Measurements from ENCODE around the gene LSR.

Gene LSR

DNA sequence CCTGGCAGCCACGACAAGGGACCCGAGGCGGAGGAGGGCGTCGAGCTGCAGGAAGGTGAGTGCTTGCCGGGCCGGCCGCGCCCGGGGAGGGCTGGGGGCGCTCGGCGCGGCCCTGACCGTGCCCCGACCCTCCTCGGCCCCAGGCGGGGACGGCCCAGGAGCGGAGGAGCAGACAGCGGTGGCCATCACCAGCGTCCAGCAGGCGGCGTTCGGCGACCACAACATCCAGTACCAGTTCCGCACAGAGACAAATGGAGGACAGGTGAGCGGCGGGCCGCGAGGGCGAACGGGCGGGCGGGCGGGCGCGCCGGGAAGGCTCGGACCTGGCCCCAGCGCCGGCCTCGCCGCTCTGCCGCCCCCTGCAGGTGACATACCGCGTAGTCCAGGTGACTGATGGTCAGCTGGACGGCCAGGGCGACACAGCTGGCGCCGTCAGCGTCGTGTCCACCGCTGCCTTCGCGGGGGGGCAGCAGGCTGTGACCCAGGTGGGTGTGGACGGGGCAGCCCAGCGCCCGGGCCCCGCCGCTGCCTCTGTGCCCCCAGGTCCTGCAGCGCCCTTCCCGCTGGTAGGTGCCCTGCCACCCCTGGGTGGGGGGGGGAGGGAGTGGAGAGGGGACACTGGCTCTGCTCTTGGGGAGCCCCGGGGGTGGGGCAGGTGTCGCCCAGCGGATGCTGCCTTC, 20.8 kb downstream of the LSR start:
- Histone ChIP-seq H3K4me3 (replicated peaks; ENCODE audit: insufficient read depth, low read length) (peak overlapping the region; percentile 45), H3K27me3 (ENCODE audit: insufficient read depth, poor library complexity, severe bottlenecking) (no peaks in the 10 kb centered on the region), H3K27ac (replicated peaks) (peak overlapping the region; percentile 34; the same call in 1 of the 2 replicates)
- TF ChIP-seq, protein P1, sequence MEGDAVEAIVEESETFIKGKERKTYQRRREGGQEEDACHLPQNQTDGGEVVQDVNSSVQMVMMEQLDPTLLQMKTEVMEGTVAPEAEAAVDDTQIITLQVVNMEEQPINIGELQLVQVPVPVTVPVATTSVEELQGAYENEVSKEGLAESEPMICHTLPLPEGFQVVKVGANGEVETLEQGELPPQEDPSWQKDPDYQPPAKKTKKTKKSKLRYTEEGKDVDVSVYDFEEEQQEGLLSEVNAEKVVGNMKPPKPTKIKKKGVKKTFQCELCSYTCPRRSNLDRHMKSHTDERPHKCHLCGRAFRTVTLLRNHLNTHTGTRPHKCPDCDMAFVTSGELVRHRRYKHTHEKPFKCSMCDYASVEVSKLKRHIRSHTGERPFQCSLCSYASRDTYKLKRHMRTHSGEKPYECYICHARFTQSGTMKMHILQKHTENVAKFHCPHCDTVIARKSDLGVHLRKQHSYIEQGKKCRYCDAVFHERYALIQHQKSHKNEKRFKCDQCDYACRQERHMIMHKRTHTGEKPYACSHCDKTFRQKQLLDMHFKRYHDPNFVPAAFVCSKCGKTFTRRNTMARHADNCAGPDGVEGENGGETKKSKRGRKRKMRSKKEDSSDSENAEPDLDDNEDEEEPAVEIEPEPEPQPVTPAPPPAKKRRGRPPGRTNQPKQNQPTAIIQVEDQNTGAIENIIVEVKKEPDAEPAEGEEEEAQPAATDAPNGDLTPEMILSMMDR (IDR thresholded peaks at IDR 0.05; ENCODE audit: insufficient read depth, low read length), result peak; percentile 23
- TF ChIP-seq, protein P2, sequence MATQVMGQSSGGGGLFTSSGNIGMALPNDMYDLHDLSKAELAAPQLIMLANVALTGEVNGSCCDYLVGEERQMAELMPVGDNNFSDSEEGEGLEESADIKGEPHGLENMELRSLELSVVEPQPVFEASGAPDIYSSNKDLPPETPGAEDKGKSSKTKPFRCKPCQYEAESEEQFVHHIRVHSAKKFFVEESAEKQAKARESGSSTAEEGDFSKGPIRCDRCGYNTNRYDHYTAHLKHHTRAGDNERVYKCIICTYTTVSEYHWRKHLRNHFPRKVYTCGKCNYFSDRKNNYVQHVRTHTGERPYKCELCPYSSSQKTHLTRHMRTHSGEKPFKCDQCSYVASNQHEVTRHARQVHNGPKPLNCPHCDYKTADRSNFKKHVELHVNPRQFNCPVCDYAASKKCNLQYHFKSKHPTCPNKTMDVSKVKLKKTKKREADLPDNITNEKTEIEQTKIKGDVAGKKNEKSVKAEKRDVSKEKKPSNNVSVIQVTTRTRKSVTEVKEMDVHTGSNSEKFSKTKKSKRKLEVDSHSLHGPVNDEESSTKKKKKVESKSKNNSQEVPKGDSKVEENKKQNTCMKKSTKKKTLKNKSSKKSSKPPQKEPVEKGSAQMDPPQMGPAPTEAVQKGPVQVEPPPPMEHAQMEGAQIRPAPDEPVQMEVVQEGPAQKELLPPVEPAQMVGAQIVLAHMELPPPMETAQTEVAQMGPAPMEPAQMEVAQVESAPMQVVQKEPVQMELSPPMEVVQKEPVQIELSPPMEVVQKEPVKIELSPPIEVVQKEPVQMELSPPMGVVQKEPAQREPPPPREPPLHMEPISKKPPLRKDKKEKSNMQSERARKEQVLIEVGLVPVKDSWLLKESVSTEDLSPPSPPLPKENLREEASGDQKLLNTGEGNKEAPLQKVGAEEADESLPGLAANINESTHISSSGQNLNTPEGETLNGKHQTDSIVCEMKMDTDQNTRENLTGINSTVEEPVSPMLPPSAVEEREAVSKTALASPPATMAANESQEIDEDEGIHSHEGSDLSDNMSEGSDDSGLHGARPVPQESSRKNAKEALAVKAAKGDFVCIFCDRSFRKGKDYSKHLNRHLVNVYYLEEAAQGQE (IDR thresholded peaks at IDR 0.05; ENCODE audit: insufficient replicate concordance, low read depth), result no peak
- 0 out of 2 replicates have a peak, but pooled peaks have one; percentile 31 for TF ChIP-seq POLR2AphosphoS5 (IDR thresholded peaks at IDR 0.05; ENCODE audit: low read depth)
- TF ChIP-seq GABPA (IDR thresholded peaks at IDR 0.05; ENCODE audit: low read depth), result no peak
- peak; percentile 36; the same call in 1 of the 2 replicates for TF ChIP-seq SPI1 (IDR thresholded peaks at IDR 0.05; ENCODE audit: borderline replicate concordance, low read depth)
- peak; percentile 71 to 85 for DNase-seq (ENCODE audit: low read depth in 1 of 2, low spot score in 1 of 2)

GRCh38 chr19:35270381-35270811, 21.6 kb downstream of the LSR start:
- no peak overlapping the region for H3K4me3 ChIP-seq (replicated peaks; ENCODE audit: insufficient read depth, low read length)
- no peak overlapping the region for H3K27ac ChIP-seq (replicated peaks)
- DNase-seq (ENCODE audit: low read depth in 1 of 2, low spot score in 1 of 2), result no peak
- TF ChIP-seq, protein P2 (IDR thresholded peaks at IDR 0.05; ENCODE audit: insufficient replicate concordance, low read depth), result no peak
- no peak for TF ChIP-seq SPI1 (IDR thresholded peaks at IDR 0.05; ENCODE audit: borderline replicate concordance, low read depth)
- TF ChIP-seq GABPA (IDR thresholded peaks at IDR 0.05; ENCODE audit: low read depth), result no peak
- TF ChIP-seq, protein P1 (IDR thresholded peaks at IDR 0.05; ENCODE audit: insufficient read depth, low read length), result no peak
- TF ChIP-seq POLR2AphosphoS5 (IDR thresholded peaks at IDR 0.05; ENCODE audit: low read depth), result no peak
- no peaks in the 10 kb centered on the region for H3K27me3 ChIP-seq (ENCODE audit: insufficient read depth, poor library complexity, severe bottlenecking)

- H3K27ac ChIP-seq (replicated peaks), result no peak overlapping the region
- TF ChIP-seq, protein P2 (IDR thresholded peaks at IDR 0.05; ENCODE audit: insufficient replicate concordance, low read depth), result no peak
- TF ChIP-seq POLR2AphosphoS5 (IDR thresholded peaks at IDR 0.05; ENCODE audit: low read depth), result no peak
- no peak for TF ChIP-seq GABPA (IDR thresholded peaks at IDR 0.05; ENCODE audit: low read depth)
- TF ChIP-seq SPI1 (IDR thresholded peaks at IDR 0.05; ENCODE audit: borderline replicate concordance, low read depth), result no peak
- TF ChIP-seq, protein P1 (IDR thresholded peaks at IDR 0.05; ENCODE audit: insufficient read depth, low read length), result no peak
These were observed 22.7 kb downstream of the LSR start for GRCh38 chr19:35271546-35271945.

More at GRCh38 chr19:35271546-35271945, 22.7 kb downstream of the LSR start:
- no peak for DNase-seq (ENCODE audit: low read depth in 1 of 2, low spot score in 1 of 2)
- H3K27me3 ChIP-seq (ENCODE audit: insufficient read depth, poor library complexity, severe bottlenecking), result no peaks in the 10 kb centered on the region
- no peak overlapping the region for H3K4me3 ChIP-seq (replicated peaks; ENCODE audit: insufficient read depth, low read length)

Measured in HL-60 (cell line).